LNCaP clone FGC (cell line): ENCODE measurements around the gene SMAD6.

Source experiments
- DNase-seq: peaks from one replicate; pipeline ENCODE4 v3.0.0-alpha.2; 2011; ENCODE audit warnings: low read depth
- H3K4me3 ChIP-seq: 2 replicates; pipeline ENCODE4 v1.5.1; 2011; ENCODE audit warnings: mild to moderate bottlenecking, low read depth, low read length, control low read depth
- TF ChIP-seq, protein P1 (sequence below): IDR thresholded peaks from 2 replicates; pipeline ENCODE4 v1.5.1; 2012; ENCODE audit warnings: mild to moderate bottlenecking; ENCODE audit not compliant: control insufficient read depth, insufficient read depth; ENCODE audit errors: extremely low read depth

Gene SMAD6

DNA sequence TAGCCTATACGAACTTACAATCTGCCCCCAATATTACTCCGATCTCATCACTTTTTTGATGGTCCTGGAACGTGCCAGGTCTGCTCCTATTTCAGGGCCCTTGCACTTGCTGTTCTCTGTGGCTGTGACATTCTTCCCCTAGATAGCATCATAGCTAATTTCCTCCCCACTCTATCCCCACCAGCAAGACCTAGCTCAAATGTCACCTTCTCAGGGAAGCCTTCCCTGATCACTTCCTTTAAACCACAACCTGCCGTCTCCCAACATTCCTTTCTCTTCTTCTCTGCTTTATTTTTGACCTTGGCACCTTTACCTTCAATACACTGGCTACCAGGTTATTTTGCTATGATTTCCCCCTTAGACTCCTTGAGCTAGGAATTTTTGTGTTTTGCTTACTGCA lies 5.3 kb upstream of the SMAD6 start:
- no peak overlapping the region for H3K4me3 ChIP-seq
- TF ChIP-seq, protein P1, sequence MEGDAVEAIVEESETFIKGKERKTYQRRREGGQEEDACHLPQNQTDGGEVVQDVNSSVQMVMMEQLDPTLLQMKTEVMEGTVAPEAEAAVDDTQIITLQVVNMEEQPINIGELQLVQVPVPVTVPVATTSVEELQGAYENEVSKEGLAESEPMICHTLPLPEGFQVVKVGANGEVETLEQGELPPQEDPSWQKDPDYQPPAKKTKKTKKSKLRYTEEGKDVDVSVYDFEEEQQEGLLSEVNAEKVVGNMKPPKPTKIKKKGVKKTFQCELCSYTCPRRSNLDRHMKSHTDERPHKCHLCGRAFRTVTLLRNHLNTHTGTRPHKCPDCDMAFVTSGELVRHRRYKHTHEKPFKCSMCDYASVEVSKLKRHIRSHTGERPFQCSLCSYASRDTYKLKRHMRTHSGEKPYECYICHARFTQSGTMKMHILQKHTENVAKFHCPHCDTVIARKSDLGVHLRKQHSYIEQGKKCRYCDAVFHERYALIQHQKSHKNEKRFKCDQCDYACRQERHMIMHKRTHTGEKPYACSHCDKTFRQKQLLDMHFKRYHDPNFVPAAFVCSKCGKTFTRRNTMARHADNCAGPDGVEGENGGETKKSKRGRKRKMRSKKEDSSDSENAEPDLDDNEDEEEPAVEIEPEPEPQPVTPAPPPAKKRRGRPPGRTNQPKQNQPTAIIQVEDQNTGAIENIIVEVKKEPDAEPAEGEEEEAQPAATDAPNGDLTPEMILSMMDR, result no peak
- no peak for DNase-seq

DNA sequence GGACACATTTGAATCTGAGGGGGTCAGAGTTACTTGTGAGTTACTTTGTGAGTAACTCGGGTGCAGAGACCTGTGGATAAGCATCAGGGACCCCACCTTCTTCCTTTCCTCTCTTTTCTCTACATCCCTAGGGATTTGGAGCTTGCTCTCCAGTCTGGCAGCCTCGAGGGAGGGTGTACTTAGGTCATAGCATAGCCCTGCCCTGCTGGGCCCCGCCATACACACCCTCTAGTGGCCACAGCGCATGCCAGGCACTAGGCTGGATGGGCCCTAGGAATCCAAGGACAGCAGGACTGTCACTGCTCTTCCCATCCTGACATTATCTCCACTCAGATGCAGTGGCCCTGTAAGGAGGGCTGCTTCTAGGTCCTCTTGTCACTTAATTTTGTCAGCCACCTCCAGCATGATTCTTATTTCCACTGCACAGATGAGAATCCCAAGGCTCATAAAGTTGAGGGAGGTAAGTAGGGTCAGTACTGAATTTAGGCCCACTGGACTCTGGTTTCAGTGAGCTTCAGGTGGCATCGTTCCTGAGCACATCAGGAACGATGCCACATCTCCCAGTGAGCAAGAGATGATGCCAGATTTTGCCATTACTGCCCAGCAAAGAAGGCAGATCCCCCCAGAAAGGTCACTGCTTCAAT lies 3.6 kb upstream of the SMAD6 start:
- H3K4me3 ChIP-seq, result no peak overlapping the region
- TF ChIP-seq, protein P1, result peak; percentile 92
- DNase-seq, result peak; percentile 44

DNA sequence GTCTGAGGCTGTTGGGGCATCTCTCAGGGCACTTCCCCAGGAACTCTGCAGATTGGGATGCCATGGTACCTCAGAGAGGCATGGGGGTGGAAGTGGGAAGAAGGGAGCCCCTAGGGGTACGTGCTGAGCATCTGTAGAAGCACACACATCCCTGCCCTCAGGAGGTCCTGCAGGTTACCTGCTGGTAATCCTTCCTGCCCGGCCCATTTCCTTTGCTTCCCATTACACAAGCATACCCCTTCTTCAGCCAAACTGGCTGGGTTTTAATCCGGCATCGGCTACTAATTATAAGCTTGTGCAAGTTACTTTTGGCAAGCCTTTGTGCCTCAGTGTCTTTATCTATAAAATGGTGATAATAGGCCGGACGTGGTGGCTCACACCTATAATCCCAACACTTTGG lies 3.1 kb upstream of the SMAD6 start:
- no peak for DNase-seq
- H3K4me3 ChIP-seq, result no peak overlapping the region
- TF ChIP-seq, protein P1, result no peak

DNA sequence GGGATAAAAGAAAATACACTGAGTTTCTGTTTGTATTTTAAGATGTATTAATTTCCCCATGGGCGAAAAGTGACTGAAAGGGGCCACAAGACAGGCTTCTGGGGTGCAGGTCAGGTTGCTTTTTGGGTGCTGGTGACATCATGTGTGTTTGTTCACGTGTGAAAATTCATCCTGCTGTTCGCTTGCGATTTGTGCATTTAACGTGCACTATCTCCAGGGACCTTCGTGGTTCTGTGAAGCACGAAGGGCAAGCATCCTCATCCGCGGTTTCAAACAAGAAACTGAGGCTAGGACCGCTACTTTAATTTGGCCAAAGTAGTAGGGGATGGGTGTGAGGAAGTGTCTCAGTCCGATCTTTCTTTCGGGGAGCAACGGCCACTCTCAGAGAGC lies 1.6 kb upstream of the SMAD6 start:
- H3K4me3 ChIP-seq, result peak overlapping the region; percentile 75
- TF ChIP-seq, protein P1, result no peak
- DNase-seq, result no peak

DNA sequence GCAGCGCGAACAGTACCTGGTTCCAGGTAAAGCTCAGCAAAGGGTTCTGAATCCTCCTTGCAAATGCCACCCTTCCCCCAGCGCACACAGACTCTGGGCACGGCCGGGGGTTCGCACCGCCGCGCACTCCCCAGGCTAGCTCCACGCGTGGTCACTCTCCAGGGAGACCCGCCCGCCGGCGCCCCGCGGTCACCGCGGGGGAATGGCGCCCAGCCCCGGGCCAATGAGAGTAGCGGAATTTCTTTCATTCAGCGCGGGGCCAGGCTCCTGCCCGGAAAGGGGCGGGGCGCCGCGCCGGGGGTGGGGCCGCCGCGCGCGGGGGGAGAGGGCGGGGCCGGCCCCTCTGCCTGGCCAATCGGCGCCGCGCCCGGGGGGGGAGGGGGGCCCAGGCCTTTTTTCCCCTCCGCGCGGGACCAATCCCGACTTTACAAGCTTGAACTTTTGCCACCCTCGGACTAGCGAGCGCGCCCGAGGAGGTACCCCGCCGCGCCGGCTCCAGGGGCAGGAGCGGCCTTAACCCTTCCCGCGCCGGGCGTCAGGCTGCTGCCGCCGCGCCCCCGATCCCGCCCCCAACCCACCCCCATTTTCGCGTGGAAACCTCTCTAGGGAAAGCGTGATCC lies 1.1 kb upstream of the SMAD6 start:
- H3K4me3 ChIP-seq, result peak overlapping the region; percentile 76
- TF ChIP-seq, protein P1, result no peak
- peak; percentile 79 for DNase-seq

DNA sequence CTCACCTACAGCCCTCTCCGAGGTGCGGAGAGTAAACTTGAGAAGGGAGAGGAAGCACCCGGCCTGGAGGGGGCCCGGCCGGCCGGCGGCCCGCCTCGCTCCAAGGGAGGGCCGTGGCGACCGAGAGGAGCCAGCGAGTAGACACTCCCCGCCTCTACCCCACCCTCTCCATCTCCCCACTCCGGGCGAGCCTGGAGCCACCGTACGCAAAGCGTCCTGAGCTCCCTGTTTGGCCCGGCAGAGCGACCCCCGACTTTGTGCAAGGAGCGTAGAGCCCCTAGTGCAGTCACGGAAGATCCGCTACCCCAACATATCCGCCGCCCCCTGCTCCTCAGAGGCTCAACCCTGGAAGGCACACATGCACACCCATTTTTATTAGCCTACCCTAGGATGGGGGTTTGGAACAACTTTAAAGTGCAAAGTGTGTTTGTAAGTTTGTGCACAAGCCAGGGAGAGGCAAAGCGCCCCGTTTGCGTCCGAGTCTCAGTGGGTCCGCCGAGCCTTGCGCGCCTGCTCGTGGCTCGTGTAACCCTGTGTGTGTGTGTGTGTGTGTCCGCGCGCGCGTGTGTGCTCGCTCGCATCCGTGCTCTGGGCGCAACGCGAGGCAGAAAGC lies 508 bp upstream of the SMAD6 start:
- no peak for DNase-seq
- peak overlapping the region; percentile 76 for H3K4me3 ChIP-seq
- TF ChIP-seq, protein P1, result no peak
